SK-N-MC (cell line): Measurements from ENCODE around the gene RYR1.

Experiments
- EZH2 ChIP-seq: fragments of 200-600 bp; sonication (generic); IDR thresholded peaks from one replicate; pipeline ENCODE4 v1.6.1; 2017; ENCODE audit warnings: antibody characterized with exemption
- FOXP2 ChIP-seq: optimal IDR thresholded peaks from 2 replicates; pipeline ENCODE3; 2011; ENCODE audit warnings: mild to moderate bottlenecking, moderate library complexity; ENCODE audit not compliant: insufficient read depth; ENCODE audit errors: extremely low read length, control extremely low read depth
- POLR2AphosphoS5 ChIP-seq: IDR thresholded peaks from 2 replicates; pipeline ENCODE4 v1.6.1; 2012; ENCODE audit warnings: mild to moderate bottlenecking, low read depth, low read length, borderline replicate concordance

DNA sequence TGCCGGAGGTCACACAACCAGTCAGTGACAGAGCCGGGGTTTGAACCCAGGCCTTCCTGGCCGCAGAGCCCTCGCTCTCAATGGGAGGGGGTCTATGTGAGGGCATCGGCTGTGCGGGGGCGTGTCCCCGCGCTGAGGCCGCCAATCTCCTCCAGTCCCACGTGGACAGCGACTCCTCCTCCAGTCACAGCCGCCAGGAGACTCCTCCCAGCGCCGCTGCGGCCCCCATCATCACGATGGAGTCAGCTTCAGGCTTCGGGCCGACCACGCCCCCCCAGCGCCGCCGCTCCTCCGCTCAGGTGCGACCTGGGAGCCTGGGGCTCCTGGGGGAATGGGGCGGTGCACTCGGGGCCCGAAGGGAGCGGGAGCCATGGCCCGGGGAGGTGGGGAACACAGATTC is 39.0 kb upstream of the RYR1 start:
- TF ChIP-seq POLR2AphosphoS5 = no peak
- no peak for TF ChIP-seq EZH2
- no peak for TF ChIP-seq FOXP2
